A673 (cell line): ENCODE data around the gene SLC22A1.

Source experiments
- CTCF ChIP-seq: fragments of 300-800, 200-600 bp; sonication (generic); conservative IDR thresholded peaks from 2 replicates; pipeline ENCODE4 v1.5.1; 2017; ENCODE audit warnings: low read depth, mild to moderate bottlenecking, antibody characterized with exemption, low read length, moderate library complexity, mixed read lengths
- EZH2 ChIP-seq: fragments of 200-600 bp; sonication (generic); IDR thresholded peaks from 2 replicates; pipeline ENCODE4 v1.6.1; 2017; ENCODE audit warnings: borderline replicate concordance, low read depth, mild to moderate bottlenecking, mixed read lengths, antibody characterized with exemption, low read length; ENCODE audit not compliant: poor library complexity, severe bottlenecking

GRCh38 chr6:160102956-160103824 lies 18.4 kb upstream of the SLC22A1 start:
- TF ChIP-seq CTCF (peak; percentile 63), EZH2 (no peak)
